GM12878 (cell line): ENCODE data around the gene KRTAP5-7. TPM values are rescaled to one million over a fixed set of nuclear protein-coding genes. Genes with fewer than 3 reads are reported as not detected.
"Not testable (repeated sequence)": the region's sequence is repeated elsewhere in the genome, so short reads cannot be mapped to it uniquely, and the experiment has no call there.

Experiments
- ATAC-seq: fragments of 200-7000 bp; cut with Tn5 transposase; 3 replicates; pipeline ENCODE4 v1.9.1; 2020; ENCODE audit warnings: mild to moderate bottlenecking, moderate library complexity
- BruUV-seq: library from RNA; stranded (reverse); fragments of 400-500 nt; replicated peaks from 2 replicates; lab custom pipeline; 2021; lab: Mats Ljungman, UMichigan
- CTCF ChIA-PET: fragments of 300-600 bp; sonication (Branson Sonifier 250); formaldehyde crosslinking; extraction: SDS; loops from one replicate; lab custom pipeline; 2021; ENCODE audit warnings: inconsistent platforms; lab: Yijun Ruan, JAX
- POLR2A ChIA-PET: fragments of 350-600 bp; formaldehyde crosslinking; extraction: SDS; loops from one replicate; lab custom pipeline; 2021; ENCODE audit warnings: inconsistent platforms; lab: Charles Lee
- RAD21 ChIA-PET: fragments of 300-600 bp; sonication (Branson Sonifier 250); formaldehyde crosslinking; loops from one replicate; lab custom pipeline; 2023; ENCODE audit warnings: antibody characterized with exemption; ENCODE audit not compliant: unreplicated experiment; lab: Charles Lee
- SMC1A ChIA-PET: fragments of 300-600 bp; sonication (Branson Sonifier 250); formaldehyde crosslinking; loops from one replicate; lab custom pipeline; 2023; ENCODE audit not compliant: unreplicated experiment, uncharacterized antibody; lab: Charles Lee
- DNase-seq: peaks from one replicate; pipeline ENCODE4 v3.0.0-alpha.2; 2011; ENCODE audit warnings: low read depth, low spot score
- FAIRE-seq: peaks from 3 replicates; lab custom pipeline; 2011; peaks lifted over from hg19 to GRCh38; lab: Jason Lieb, UNC
- H2AFZ ChIP-seq: 2 replicates; pipeline ENCODE4 v1.6.0; 2011; ENCODE audit warnings: low read depth, low read length, control low read depth; ENCODE audit not compliant: control insufficient read depth
- H3K27ac ChIP-seq: 2 replicates; pipeline ENCODE4 v1.5.1; 2011; ENCODE audit warnings: control low read depth; ENCODE audit not compliant: control insufficient read depth, insufficient read depth
- H3K27me3 ChIP-seq, 2 experiments: replicated peaks in 1 of 2; 2 replicates each; pipeline versions ENCODE4 v1.6.0 to v1.6.1; 2011; ENCODE audit warnings: low read length in 1 of 2; ENCODE audit not compliant: control insufficient read depth in 2 of 2, insufficient read depth in 2 of 2
- H3K36me3 ChIP-seq, 2 experiments: 2 replicates each; pipeline ENCODE4 v1.5.1; 2011; ENCODE audit warnings: low read length in 1 of 2; ENCODE audit not compliant: control insufficient read depth in 2 of 2, insufficient read depth in 2 of 2
- H3K4me1 ChIP-seq: 2 replicates; pipeline ENCODE4 v1.6.1; 2011; ENCODE audit warnings: mild to moderate bottlenecking, low read length, moderate library complexity, mixed read lengths; ENCODE audit not compliant: control insufficient read depth, insufficient read depth
- H3K4me2 ChIP-seq: 2 replicates; pipeline ENCODE4 v1.6.0; 2011; ENCODE audit warnings: control low read depth; ENCODE audit not compliant: control insufficient read depth, insufficient read depth
- H3K4me3 ChIP-seq: fragments of 200-600 bp; sonication (generic); 2 replicates; pipeline ENCODE4 v1.5.1; 2016
- H3K79me2 ChIP-seq: 2 replicates; pipeline ENCODE4 v1.6.0; 2011; ENCODE audit warnings: low read length; ENCODE audit not compliant: control insufficient read depth, insufficient read depth
- H3K9ac ChIP-seq: 2 replicates; pipeline ENCODE4 v1.8.0; 2011; ENCODE audit warnings: low read length, control low read depth, mixed read lengths; ENCODE audit not compliant: control insufficient read depth, insufficient read depth
- H3K9me3 ChIP-seq: replicated peaks from 3 replicates; pipeline ENCODE4 v1.5.1; 2011; ENCODE audit warnings: mild to moderate bottlenecking, low read length; ENCODE audit not compliant: control insufficient read depth, insufficient read depth
- H4K20me1 ChIP-seq: 2 replicates; pipeline ENCODE4 v1.6.0; 2011; ENCODE audit not compliant: control insufficient read depth, insufficient read depth
- CBX5 ChIP-seq: sonication (generic); IDR thresholded peaks from 2 replicates; pipeline ENCODE4 v1.6.1; 2016; ENCODE audit warnings: low read depth, moderate library complexity, mild to moderate bottlenecking, inconsistent platforms
- CREB1 ChIP-seq: IDR thresholded peaks from 2 replicates; pipeline ENCODE4 v1.6.1; 2012; ENCODE audit warnings: low read depth, mild to moderate bottlenecking, inconsistent platforms
- EED ChIP-seq: sonication (generic); IDR thresholded peaks from 2 replicates; pipeline ENCODE4 v1.6.1; 2016; ENCODE audit warnings: antibody characterized with exemption, low read depth
- IRF4 ChIP-seq: IDR thresholded peaks from 2 replicates; pipeline ENCODE4 v1.6.1; 2011; ENCODE audit warnings: low read depth, low read length
- KLF5 ChIP-seq: fragments of 450-650 bp; IDR thresholded peaks from 2 replicates; pipeline ENCODE4 v1.6.1; 2014; ENCODE audit warnings: mild to moderate bottlenecking; ENCODE audit not compliant: partially characterized antibody
- RUNX3 ChIP-seq: IDR thresholded peaks from 2 replicates; pipeline ENCODE4 v1.6.1; 2012; ENCODE audit warnings: low read length, inconsistent platforms
- SP1 ChIP-seq: IDR thresholded peaks from one replicate; pipeline ENCODE4 v1.6.1; 2011; ENCODE audit warnings: low read depth, low read length
- TARDBP ChIP-seq: IDR thresholded peaks from 2 replicates; pipeline ENCODE4 v1.6.1; 2016; ENCODE audit warnings: borderline replicate concordance
- TCF3 ChIP-seq: IDR thresholded peaks from 2 replicates; pipeline ENCODE4 v1.6.1; 2012; ENCODE audit warnings: low read depth, mild to moderate bottlenecking, low read length, borderline replicate concordance; ENCODE audit not compliant: insufficient read depth
- ZBED1 ChIP-seq: IDR thresholded peaks from 2 replicates; pipeline ENCODE4 v1.6.1; 2016; ENCODE audit warnings: borderline replicate concordance
- WGBS: methylation state at CpG from one replicate; pipeline ENCODE4 v1.1.6; 2016; ENCODE audit warnings: low lambda C conversion rate; ENCODE audit not compliant: insufficient replicate concordance, insufficient coverage; ENCODE audit errors: missing lambda C conversion rate; 5-methylcytosine and 5-hydroxymethylcytosine counted together
- in situ Hi-C: fragments of 300-500 bp; cut with MboI; formaldehyde crosslinking; loops from 9 replicates; pipeline ENCODE4 v1.14.3; 2018; ENCODE audit warnings: mixed read lengths
- intact Hi-C: fragments of 100-400 bp; cut with micrococcal nuclease; formaldehyde crosslinking; loops from one replicate; pipeline ENCODE4 v1.14.2; 2022; ENCODE audit not compliant: unreplicated experiment
- polyA plus RNA-seq, 11 experiments: library from polyadenylated mRNA; depleted of rRNA in 4 of 11; unstranded in 6 of 11; stranded (reverse) in 5 of 11; fragments of >200 nt; fragmentation: Nextera tagmentation in 4 of 11; fragmentation: Illumina TruSeq in 1 of 11; extraction: Ambion mirVana in 4 of 11; extraction: Trizol in 1 of 11; gene quantifications; 1 replicate in 1 of 11; 2 replicates in 10 of 11; pipeline versions ENCODE4 v1.2.1 to v1.2.3, GENCODE V29; 2011 to 2016; ENCODE audit warnings: inconsistent platforms in 2 of 11, missing spikeins in 2 of 11, low read depth in 1 of 11
- total RNA-seq, 4 experiments: library from RNA; depleted of rRNA in 3 of 4; stranded (reverse); fragments of >200 nt in 3 of 4; fragmentation: Illumina TruSeq in 1 of 4; extraction: Trizol in 1 of 4; gene quantifications; 2 replicates each; pipeline versions ENCODE4 v1.2.1 to v1.2.3, GENCODE V29; 2013 to 2021
- TF ChIP-seq, protein P1 (sequence below): IDR thresholded peaks from 2 replicates; pipeline ENCODE4 v1.6.1; 2012; ENCODE audit warnings: low read length, inconsistent platforms

KRTAP5-7 gene
- total and polyA plus RNA-seq, 10 of the 15 experiments (the other 5 are each of a cell fraction or from before 2014, with no cell fraction given): 0.07 to 0.23 (median 0.19) TPM; not detected in 6

DNA sequence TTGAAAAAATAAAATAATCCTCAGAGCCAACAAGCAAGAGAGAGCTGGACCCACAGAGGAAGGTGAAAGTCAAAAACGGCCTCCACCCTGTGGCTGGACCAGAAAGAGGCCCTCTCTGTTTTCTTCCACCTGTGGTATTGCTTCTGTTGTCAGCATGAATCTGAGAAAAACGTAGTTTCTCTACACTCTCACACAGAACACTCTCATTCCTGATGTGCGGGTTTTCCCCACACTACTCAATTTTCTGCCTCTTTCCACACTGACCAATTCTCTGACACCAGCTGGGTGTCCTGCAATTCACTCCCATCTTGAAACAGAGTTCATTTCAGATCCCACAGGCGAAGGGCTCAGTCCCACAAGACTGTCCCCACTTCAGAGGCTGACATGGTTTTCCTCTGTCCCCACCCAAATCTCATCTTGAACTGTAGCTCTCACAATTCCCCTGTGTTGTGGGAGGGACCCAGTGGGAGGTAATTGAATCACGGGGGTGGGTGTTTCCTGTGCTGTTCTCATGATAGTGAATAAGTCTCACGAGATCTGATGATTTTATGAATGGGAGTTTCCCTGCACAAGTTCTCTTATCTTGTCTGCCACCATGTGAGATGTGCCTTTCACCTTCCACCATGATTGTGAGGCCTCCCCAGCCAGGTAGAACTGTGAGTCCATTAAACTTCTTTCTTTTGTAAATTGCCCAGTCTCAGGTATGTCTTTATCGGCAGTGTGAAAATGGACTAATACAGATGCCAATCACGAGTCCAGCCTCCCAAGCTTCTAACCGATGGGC is 13.6 kb downstream of the KRTAP5-7 start:
- peaks cover 41% of the 10 kb centered on the region for H3K4me1 ChIP-seq
- H3K4me2 ChIP-seq: peak overlapping the region; percentile 74
- TF ChIP-seq RUNX3 (peak; percentile 73), TARDBP (peak; percentile 57; the same call in 1 of the 2 replicates), SP1 (peak; percentile 6), EED (peak; percentile 61; the same call in 1 of the 2 replicates), KLF5 (peak; percentile 93), CREB1 (peak; percentile 50; the same call in 1 of the 2 replicates), TCF3 (0 out of 2 replicates have a peak, but pooled peaks have one; percentile 5), CBX5 (peak; percentile 82; the same call in 1 of the 2 replicates), ZBED1 (peak; percentile 76), IRF4 (peak; percentile 59; the same call in 1 of the 2 replicates)
- TF ChIP-seq, protein P1, sequence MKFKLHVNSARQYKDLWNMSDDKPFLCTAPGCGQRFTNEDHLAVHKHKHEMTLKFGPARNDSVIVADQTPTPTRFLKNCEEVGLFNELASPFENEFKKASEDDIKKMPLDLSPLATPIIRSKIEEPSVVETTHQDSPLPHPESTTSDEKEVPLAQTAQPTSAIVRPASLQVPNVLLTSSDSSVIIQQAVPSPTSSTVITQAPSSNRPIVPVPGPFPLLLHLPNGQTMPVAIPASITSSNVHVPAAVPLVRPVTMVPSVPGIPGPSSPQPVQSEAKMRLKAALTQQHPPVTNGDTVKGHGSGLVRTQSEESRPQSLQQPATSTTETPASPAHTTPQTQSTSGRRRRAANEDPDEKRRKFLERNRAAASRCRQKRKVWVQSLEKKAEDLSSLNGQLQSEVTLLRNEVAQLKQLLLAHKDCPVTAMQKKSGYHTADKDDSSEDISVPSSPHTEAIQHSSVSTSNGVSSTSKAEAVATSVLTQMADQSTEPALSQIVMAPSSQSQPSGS: 0 out of 2 replicates have a peak, but pooled peaks have one; percentile 11
- CTCF ChIA-PET: interaction anchor here (1.1 kb wide), 2 partner anchors 9 to 22 kb away, joined by 3 to 4 read pairs; no protein-coding TSS in a partner anchor
- H3K36me3 ChIP-seq, H2AFZ ChIP-seq, H4K20me1 ChIP-seq, H3K4me3 ChIP-seq, H3K27me3 ChIP-seq, BruUV-seq, H3K79me2 ChIP-seq, RAD21 ChIA-PET, in situ Hi-C loops: not testable (repeated sequence)
- WGBS: 33% methylated on average over 9 of the region's 9 CpGs
- H3K9ac ChIP-seq: peak overlapping the region; percentile 50; the same call in 1 of the 2 replicates
- POLR2A ChIA-PET: interaction anchor here (0.5 kb wide), 1 partner anchor 1364 kb away, joined by 9 read pairs; no protein-coding TSS in a partner anchor
- peak; percentile 65 for FAIRE-seq
- peaks cover 38% of the 10 kb centered on the region for H3K9me3 ChIP-seq
- H3K27ac ChIP-seq: peak overlapping the region; percentile 75
- intact Hi-C loops: loop anchor here (1.0 kb wide), 1 partner anchor 51 kb away; no protein-coding TSS in a partner anchor
- peak; percentile 65 for DNase-seq
- SMC1A ChIA-PET: interaction anchor here (1.2 to 1.3 kb wide), 2 partner anchors 17 to 22 kb away, joined by 3 to 5 read pairs; no protein-coding TSS in a partner anchor
- ATAC-seq: peak; percentile 84
